ENCODE data around the gene PTPRJ.

Gene PTPRJ

DNA sequence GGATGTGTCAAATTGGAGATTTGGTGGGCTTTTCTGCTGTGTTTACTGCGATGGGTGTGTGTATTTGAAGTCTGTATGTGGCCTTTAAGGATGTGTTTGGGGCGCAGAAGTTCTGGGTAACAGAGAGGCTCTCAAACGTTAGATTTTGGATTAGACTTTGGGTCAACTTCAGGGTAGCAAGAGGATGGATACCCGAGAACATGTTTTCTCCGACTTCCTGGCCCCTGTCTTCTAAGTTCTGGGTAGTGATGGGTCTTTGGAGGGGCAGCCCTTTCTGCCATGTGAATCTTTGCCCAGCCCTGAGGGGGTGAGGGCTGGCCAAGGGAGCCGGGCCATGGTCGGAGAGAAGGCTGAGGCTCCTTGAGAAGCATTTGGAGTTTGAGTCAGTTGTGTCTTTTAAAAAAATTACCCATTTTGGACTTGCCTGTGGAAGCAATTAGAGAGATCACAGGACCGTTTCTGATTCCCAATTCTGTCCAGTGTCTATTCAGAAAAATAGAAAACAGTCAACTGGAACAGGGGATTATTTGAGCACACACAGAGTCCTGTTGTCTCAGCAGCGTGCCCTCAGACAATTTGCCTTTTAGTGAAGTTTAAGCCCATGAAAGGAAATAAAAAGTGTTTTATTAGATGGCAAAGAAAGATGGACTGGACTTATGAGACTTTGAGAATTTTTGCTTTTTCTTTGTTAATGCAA lies 114.4 kb downstream of the PTPRJ start:
- DNase-seq (ENCODE audit: low read depth): no peak

DNA sequence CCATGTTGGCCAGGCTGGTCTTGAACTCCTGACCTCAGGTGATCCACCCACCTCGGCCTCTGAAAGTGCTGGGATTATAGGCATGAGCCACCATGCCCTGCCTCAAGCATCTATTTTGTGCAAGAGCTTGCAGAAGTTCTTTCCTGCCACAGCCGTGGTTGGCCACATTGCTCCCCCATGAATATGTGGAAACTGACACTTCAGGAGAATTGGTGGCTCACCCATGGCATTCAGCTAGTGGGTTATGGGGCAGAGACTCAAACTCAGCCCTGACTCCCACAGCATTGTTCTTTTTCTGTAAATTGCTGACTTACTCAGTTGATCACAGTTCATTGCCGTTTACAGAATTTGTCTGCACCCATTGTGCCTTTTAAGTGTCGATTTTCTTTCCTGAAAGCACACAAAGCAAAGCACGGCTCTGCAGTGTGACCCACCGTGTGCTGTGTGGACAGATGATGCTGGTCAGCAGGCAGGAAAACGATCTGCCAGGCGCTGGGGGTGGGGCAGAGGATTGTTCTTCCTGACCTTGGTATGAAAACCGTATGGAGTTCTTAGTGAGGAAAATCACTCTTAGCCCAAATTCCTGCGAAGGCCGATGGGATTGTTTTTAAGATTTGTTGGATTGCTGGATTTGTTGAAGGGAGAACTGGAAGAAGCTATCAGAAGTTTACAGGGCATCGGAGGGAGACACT lies 115.6 kb downstream of the PTPRJ start:
- no peak for DNase-seq (ENCODE audit: low read depth)

- DNase-seq (ENCODE audit: low read depth): no peak
These were observed 116.5 kb downstream of the PTPRJ start for GRCh38 chr11:48096588-48097525.

GRCh38 chr11:48098024-48098423 lies 117.7 kb downstream of the PTPRJ start:
- no peak for DNase-seq (ENCODE audit: low read depth)

GRCh38 chr11:48099916-48100446 lies 119.6 kb downstream of the PTPRJ start:
- DNase-seq (ENCODE audit: low read depth): no peak

- DNase-seq (ENCODE audit: low read depth): no peak
These were observed 120.8 kb downstream of the PTPRJ start for GRCh38 chr11:48101044-48101733.

DNA sequence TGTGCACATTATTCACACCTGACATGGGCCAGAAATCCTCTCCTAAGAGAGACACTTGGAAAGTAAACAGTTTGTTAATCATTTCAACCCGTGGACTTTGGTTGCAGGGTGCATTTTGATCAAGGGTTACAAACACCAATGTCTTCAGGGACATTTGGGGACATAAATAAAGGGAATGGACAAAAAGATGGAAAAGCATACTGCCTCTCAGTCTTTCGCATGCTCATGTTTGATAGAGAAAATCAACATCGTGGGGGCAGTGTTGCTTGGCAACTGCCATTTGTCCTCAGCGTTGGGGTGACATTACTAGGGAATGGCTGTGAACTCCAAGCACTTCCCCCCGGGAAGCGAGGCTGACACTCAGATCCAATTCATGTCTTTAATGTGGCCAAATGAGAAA lies 121.6 kb downstream of the PTPRJ start:
- DNase-seq (ENCODE audit: low read depth): no peak

DNA sequence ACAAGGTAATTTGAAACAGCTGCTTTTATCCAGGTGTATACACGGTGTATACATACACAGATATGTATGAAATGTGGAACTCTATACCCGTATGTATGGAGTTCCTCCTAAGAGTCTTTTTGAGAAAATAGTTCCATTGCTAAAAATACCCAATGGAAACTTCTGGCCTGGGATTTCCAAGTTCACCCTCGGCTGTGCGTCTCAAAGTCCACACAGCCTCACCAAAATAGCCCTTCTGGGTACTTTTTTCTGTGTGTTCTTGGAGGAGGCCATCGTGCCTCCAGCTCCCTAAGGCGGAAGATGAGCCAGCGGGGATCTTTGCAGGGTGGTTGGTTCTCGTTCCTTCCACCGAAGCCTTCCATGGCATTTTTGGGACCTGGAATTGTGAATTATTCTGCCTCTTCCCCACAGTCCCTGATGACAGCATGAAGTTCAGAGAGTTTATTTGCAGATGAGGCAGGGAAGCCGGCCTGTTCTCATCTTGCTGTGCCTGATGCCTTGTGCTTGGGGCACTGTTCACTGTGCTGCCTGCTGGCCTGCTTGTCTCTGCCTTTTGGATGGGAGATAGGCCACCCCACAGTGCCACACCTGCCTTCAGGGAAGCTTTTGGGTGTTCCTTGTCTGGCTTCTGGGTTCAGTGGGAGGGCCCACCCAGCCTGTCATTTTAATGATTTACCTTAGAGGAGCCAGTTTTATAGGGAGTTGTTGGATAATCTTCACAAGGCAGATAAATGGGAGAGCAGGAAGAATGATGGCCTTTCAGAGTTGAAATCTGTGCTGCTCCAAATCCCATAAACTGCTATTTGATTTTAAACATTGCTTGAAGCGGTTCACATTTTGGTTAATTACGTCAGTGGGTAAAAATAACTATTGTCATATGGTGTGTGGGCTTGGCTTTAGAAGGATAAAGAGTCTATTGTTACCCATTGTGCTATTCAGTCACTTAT lies 123.5 kb downstream of the PTPRJ start:
- no peak for DNase-seq (ENCODE audit: low read depth)

DNA sequence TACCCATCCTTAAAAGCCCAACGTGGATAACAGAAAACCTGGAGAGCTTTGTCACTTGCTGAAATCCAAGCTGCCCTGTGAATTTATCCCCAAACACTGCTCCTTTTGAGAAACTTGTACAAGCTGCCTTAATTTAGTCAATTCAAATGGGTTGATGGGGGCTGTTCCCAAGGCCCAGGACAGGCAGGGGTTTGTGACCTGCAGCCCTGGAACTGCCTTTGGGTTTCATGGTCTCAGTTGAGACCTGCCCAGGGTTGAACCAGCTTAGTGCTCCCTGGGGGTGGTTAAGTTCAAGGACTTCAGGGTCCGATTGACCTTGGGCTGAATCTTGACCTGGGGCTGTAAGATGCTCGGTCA lies 124.2 kb downstream of the PTPRJ start:
- DNase-seq (ENCODE audit: low read depth): no peak

GRCh38 chr11:48105096-48105990 lies 125.0 kb downstream of the PTPRJ start:
- no peak for DNase-seq (ENCODE audit: low read depth)

DNA sequence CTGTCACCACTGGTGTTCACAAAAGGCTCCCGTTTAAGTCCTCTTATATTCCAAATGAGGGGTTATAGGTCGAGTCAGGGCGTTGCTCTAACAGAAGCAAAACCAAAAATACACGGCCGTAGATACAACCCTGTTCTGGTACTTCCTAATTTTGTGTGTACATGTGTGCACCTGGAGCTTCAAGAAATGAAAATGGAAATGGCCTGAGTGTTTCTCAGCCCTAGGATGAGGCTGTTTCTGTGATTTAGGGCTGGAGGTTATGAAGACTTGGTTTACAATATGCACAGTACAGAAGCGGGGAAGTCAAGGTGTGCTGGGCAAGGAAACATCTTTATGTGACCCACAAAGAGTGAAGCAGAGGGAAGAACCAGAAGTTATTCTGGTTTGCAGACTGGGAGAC lies 125.8 kb downstream of the PTPRJ start:
- no peak for DNase-seq (ENCODE audit: low read depth)

DNA sequence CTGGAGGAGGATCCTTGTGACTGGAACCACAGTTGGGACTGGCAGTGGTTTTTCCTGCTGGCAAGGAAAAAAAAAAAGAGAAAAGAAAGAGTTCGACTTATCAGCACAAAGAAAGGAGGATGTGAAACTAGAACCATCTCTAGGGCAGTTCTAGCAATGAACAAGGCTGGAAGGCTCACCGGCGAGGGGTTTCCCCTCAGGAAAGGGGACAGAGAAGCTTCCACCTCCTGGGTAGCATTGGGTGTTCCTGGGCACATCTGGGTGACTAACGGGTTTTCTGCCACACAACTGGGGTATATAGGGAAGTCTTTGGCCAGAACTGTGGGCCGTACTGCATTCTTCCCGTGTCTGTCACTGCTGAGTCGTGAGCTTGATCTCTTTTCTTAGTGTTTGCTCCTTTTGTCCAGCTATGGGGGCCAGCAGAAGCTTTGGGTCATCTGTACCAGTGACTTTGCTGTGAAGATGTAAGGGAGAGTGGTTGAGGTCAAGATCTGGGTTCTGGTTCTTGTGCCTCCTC lies 126.9 kb downstream of the PTPRJ start:
- no peak for DNase-seq (ENCODE audit: low read depth)

DNA sequence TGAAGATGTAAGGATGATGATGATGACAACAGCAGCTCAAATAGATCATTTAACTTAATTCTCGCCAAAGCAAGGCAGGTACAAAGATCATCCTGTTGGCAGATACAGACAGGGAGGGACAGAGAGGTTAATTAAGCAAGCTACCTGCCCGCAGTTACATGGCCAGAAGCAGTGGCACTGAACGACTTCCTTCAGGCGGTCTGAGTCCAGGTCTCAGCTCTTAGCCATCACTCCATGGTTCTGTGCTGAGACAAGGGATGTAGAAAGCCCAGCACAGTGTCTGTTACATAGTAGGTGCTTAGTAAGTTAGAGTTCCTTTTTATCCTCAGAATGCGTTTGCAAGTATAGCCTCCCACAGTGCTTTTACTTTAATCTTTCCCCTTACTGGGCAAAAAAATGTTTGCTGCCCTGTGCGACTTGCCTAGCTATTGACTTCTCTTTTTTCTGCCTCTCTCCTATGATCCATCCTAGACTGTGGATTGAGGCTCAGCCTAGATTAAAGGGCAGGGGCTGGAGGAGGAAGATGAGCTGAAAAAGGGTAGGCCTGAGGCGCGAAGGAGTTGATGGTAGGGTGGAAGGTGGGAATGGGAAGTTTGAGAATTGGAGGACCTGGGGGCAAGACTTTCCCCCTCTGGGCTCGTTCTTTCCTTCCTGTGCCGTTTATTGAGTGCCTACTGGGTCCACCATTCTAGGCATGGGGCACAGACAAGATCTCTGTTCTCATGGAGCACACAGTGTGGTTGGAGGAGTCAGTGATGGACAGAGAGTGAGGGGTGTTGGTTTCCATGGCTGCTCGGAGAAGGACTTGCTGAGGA lies 128.1 kb downstream of the PTPRJ start:
- no peak for DNase-seq (ENCODE audit: low read depth)

GRCh38 chr11:48109046-48109666 lies 128.8 kb downstream of the PTPRJ start:
- DNase-seq (ENCODE audit: low read depth): no peak

DNA sequence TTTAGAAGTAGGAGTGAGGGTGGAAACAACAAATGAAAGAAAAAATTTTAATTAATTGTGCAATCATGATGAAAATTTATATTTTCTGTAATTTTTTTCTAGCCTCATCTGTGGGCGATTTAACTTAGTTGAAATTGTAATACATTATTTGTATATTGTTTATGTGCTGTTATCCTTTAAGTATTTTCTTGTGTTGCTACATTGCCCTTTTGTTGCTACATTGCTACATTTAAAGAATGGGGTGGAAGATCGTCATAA lies 130.1 kb downstream of the PTPRJ start:
- no peak for DNase-seq (ENCODE audit: low read depth)

DNA sequence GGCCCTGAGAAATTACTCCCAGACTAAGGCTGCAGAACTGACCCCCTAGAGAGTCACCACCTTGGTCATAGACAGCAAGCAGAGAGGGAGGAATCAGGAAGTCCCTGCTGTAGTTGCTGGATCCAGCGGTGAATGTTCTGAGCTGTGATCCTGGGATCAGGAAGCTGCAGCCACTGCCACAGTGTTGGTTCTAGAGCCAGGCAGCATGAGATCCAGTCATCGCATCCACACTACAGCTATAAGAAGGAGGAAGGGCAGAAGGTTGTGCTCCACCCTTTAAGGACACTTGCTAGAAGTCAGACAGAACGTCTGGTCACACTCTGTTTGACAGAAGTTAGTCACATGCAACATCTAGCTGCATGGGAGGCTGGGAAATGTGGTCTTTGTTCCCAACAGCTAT lies 131.5 kb downstream of the PTPRJ start:
- DNase-seq (ENCODE audit: low read depth): no peak

DNA sequence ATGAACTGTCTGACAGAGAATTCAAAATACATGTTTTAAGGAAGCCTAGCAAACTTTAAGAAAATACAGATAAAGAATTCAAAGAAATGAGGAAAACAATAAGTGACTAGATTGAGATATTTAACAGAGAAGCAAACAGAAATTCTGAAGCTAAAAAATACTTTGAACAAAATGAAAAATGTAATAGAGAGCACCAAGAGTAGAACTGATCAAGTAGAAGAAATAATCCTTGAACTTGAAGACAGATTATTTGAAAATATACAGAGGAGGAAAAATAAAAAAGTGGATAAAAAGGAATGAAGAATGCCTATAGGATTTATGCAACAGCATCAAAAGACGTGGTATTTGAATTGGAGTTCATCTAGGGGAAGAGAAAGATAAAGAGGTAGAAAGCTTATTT lies 134.4 kb downstream of the PTPRJ start:
- DNase-seq (ENCODE audit: low read depth): no peak

GRCh38 chr11:48116437-48117228 lies 136.3 kb downstream of the PTPRJ start:
- no peak for DNase-seq (ENCODE audit: low read depth)
